Measurements from ENCODE around the gene FOXL2NB.

- TF ChIP-seq CTCF (IDR thresholded peaks at IDR 0.05) (no peak), POLR2AphosphoS5 (IDR thresholded peaks at IDR 0.05) (no peak), POLR2A (IDR thresholded peaks at IDR 0.05) (no peak), EP300 (IDR thresholded peaks at IDR 0.05) (no peak)
Observed at GRCh38 chr3:138976047-138976446, 29.0 kb downstream of the FOXL2NB start.

Measured in stomach (tissue), 4 donors.